ENCODE data around the gene ZNF668. TPM values are rescaled to one million over a fixed set of nuclear protein-coding genes. Genes with fewer than 3 reads are reported as not detected.

Gene ZNF668
- total and polyA plus RNA-seq, 2 of the 13 experiments (the other 11 are each of a cell fraction or from before 2014, with no cell fraction given), result 3.8 to 9.8 TPM

GRCh38 chr16:31072540-31073141, 1.4 kb downstream of the ZNF668 start (continued):
- TF ChIP-seq IRF1 (CRISPR knock-in tag; IDR thresholded peaks at IDR 0.05; ENCODE audit: low read depth) (no peak), ZNF367 (CRISPR knock-in tag; IDR thresholded peaks at IDR 0.05; ENCODE audit: borderline replicate concordance) (no peak), ARID5B (CRISPR knock-in tag; IDR thresholded peaks at IDR 0.05) (no peak), KAT8 (CRISPR knock-in tag; IDR thresholded peaks at IDR 0.05) (0 out of 2 replicates have a peak, but pooled peaks have one; percentile 18), CREB3 (CRISPR knock-in tag; IDR thresholded peaks at IDR 0.05) (no peak), ZFP36L1 (CRISPR knock-in tag; IDR thresholded peaks at IDR 0.05) (0 out of 2 replicates have a peak, but pooled peaks have one; percentile 53), ATF6 (CRISPR knock-in tag; conservative IDR thresholded peaks at IDR 0.05) (no peak), DNMT3B (CRISPR knock-in tag; conservative IDR thresholded peaks at IDR 0.05) (no peak), MAFK (conservative IDR thresholded peaks at IDR 0.05 in 1 of 2, IDR thresholded peaks at IDR 0.05 in 1 of 2; ENCODE audit: low read length in 2 of 2) (no peak), ATM (IDR thresholded peaks at IDR 0.05; ENCODE audit: borderline replicate concordance) (no peak), ZNF263 (CRISPR knock-in tag; IDR thresholded peaks at IDR 0.05) (peak; percentile 64; the same call in 1 of the 2 replicates), ELK4 (CRISPR knock-in tag; IDR thresholded peaks at IDR 0.05; ENCODE audit: borderline replicate concordance) (no peak), SOX6 (IDR thresholded peaks at IDR 0.05) (no peak), SOX6 (CRISPR knock-in tag; IDR thresholded peaks at IDR 0.05) (peak; percentile 23; the same call in 1 of the 2 replicates), ZNF260 (CRISPR knock-in tag; IDR thresholded peaks at IDR 0.05; ENCODE audit: borderline replicate concordance, low read depth) (no peak), CTCF (CRISPR knock-in tag; IDR thresholded peaks at IDR 0.05) (no peak), ZNF709 (CRISPR knock-in tag; IDR thresholded peaks at IDR 0.05) (peak; percentile 54; the same call in 1 of the 2 replicates), WIZ (CRISPR knock-in tag; IDR thresholded peaks at IDR 0.05) (no peak)

Measured in HepG2 (cell line).